Smooth muscle cell (in vitro differentiated cells): Measurements from ENCODE around the gene ZNF513. TPM values are rescaled to one million over a fixed set of nuclear protein-coding genes. Genes with fewer than 3 reads are reported as not detected.

Source experiments
- DNase-seq: peaks from one replicate; lab custom pipeline; 2025; ENCODE audit not compliant: unreplicated experiment; lab: John Stamatoyannopoulos, UW
- H2AFZ ChIP-seq: fragments of 200-600 bp; sonication (generic); 2 replicates; pipeline ENCODE4 v1.6.0; 2016; ENCODE audit warnings: antibody characterized with exemption, low read depth, mild to moderate bottlenecking
- H3F3A ChIP-seq: fragments of 200-600 bp; sonication (generic); 2 replicates; pipeline ENCODE4 v1.6.0; 2017; ENCODE audit warnings: antibody characterized with exemption, low read depth
- H3K27ac ChIP-seq: fragments of 200-600 bp; sonication (generic); 2 replicates; pipeline ENCODE4 v1.5.1; 2016; ENCODE audit warnings: low read depth, mild to moderate bottlenecking
- H3K27me3 ChIP-seq: fragments of 200-600 bp; sonication (generic); 2 replicates; pipeline ENCODE4 v1.6.1; 2016; ENCODE audit warnings: low read depth, mild to moderate bottlenecking
- H3K36me3 ChIP-seq: fragments of 200-600 bp; sonication (generic); 2 replicates; pipeline ENCODE4 v1.5.1; 2016; ENCODE audit warnings: low read depth
- H3K4me1 ChIP-seq: fragments of 200-600 bp; sonication (generic); 2 replicates; pipeline ENCODE4 v1.5.1; 2016; ENCODE audit warnings: low read depth
- H3K4me2 ChIP-seq: fragments of 200-600 bp; sonication (generic); 2 replicates; pipeline ENCODE4 v1.6.0; 2016; ENCODE audit warnings: mild to moderate bottlenecking
- H3K4me3 ChIP-seq: fragments of 200-600 bp; sonication (generic); 2 replicates; pipeline ENCODE4 v1.5.1; 2016; ENCODE audit warnings: mild to moderate bottlenecking
- H3K79me2 ChIP-seq: fragments of 200-600 bp; sonication (generic); 2 replicates; pipeline ENCODE4 v1.6.0; 2016; ENCODE audit warnings: low read depth, mild to moderate bottlenecking
- H3K9ac ChIP-seq: fragments of 200-600 bp; sonication (generic); 2 replicates; pipeline ENCODE4 v1.6.0; 2016; ENCODE audit warnings: low read depth
- H3K9me3 ChIP-seq: fragments of 200-600 bp; sonication (generic); replicated peaks from 2 replicates; pipeline ENCODE4 v1.5.1; 2016; ENCODE audit warnings: low read depth
- H4K20me1 ChIP-seq: fragments of 200-600 bp; sonication (generic); 2 replicates; pipeline ENCODE4 v1.6.0; 2016; ENCODE audit warnings: low read depth
- WGBS: methylation state at CpG from one replicate; pipeline ENCODE4 v1.1.7; 2016; ENCODE audit warnings: low lambda C conversion rate; 5-methylcytosine and 5-hydroxymethylcytosine counted together
- polyA plus RNA-seq: library from polyadenylated mRNA; unstranded; fragments of >200 nt; fragmentation: Nextera tagmentation; extraction: Ambion mirVana; gene quantifications from 2 replicates; pipeline ENCODE4 v1.2.1, GENCODE V29; 2016
- total RNA-seq: library from RNA; depleted of rRNA; stranded (reverse); fragments of >200 nt; gene quantifications from 2 replicates; pipeline ENCODE4 v1.2.3, GENCODE V29; 2014
- TF ChIP-seq, protein P1 (sequence below): fragments of 200-600 bp; sonication (generic); IDR thresholded peaks from 2 replicates; pipeline ENCODE4 v1.5.1; 2017; ENCODE audit warnings: borderline replicate concordance, mild to moderate bottlenecking, antibody characterized with exemption; ENCODE audit not compliant: insufficient read depth, poor library complexity, severe bottlenecking

ZNF513 gene
- total and polyA plus RNA-seq, 2 experiments from 2014 or later, result 7.6 to 21.3 TPM

DNA sequence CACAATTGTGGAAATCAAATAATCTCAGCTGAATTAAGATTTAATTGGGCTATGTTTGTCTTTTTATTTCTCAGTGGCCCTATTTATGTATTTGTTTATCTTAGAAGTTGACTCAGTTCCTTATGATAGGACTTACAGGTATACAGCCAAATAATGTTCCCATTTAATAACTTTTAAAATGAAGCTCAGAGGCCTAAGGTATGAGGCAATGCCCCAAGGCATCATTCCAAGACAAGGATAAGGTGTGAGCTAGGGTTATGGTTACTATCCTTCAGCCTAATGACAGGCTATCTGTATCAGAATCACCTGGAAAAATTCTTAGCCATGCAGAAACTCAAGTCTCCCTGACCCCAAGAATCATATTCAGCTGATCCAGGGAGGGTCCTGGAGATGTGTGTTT is 40.5 kb upstream of the ZNF513 start:
- H3K9ac ChIP-seq, result no peak overlapping the region
- H3F3A ChIP-seq, result no peaks in the 10 kb centered on the region
- no peaks in the 10 kb centered on the region for H3K9me3 ChIP-seq
- H3K36me3 ChIP-seq, result no peaks in the 10 kb centered on the region
- H3K79me2 ChIP-seq, result no peaks in the 10 kb centered on the region
- H4K20me1 ChIP-seq, result no peaks in the 10 kb centered on the region
- no peak for DNase-seq
- H3K4me1 ChIP-seq, result no peaks in the 10 kb centered on the region
- H3K27ac ChIP-seq, result no peak overlapping the region
- no peak overlapping the region for H2AFZ ChIP-seq
- TF ChIP-seq, protein P1, sequence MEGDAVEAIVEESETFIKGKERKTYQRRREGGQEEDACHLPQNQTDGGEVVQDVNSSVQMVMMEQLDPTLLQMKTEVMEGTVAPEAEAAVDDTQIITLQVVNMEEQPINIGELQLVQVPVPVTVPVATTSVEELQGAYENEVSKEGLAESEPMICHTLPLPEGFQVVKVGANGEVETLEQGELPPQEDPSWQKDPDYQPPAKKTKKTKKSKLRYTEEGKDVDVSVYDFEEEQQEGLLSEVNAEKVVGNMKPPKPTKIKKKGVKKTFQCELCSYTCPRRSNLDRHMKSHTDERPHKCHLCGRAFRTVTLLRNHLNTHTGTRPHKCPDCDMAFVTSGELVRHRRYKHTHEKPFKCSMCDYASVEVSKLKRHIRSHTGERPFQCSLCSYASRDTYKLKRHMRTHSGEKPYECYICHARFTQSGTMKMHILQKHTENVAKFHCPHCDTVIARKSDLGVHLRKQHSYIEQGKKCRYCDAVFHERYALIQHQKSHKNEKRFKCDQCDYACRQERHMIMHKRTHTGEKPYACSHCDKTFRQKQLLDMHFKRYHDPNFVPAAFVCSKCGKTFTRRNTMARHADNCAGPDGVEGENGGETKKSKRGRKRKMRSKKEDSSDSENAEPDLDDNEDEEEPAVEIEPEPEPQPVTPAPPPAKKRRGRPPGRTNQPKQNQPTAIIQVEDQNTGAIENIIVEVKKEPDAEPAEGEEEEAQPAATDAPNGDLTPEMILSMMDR, result no peak
- no peaks in the 10 kb centered on the region for H3K27me3 ChIP-seq
- H3K4me3 ChIP-seq, result no peak overlapping the region
- no peak overlapping the region for H3K4me2 ChIP-seq

DNA sequence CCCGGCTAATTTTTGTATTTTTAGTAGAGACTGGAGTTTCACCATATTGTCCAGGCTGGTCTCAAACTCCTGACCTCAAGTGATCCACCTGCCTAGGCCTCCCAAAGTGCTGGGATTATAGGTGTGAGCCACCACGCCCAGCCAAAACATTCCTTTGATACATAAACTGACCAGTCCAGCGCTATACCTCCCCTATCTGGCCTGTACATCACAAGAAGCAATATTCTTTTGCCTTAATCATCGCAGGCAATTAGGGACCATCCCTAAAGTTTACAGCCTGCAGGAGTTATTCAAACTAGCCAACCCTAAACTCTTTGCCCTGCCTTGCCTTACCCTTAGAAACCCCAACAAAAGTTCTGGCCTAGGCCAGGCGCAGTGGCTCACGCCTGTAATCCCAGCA is 35.6 kb upstream of the ZNF513 start:
- no peaks in the 10 kb centered on the region for H3K4me1 ChIP-seq
- no peak overlapping the region for H3K27ac ChIP-seq
- H3K9me3 ChIP-seq, result no peaks in the 10 kb centered on the region
- H3K36me3 ChIP-seq, result no peaks in the 10 kb centered on the region
- 94% methylated on average over 6 of the region's 6 CpGs for WGBS
- H3F3A ChIP-seq, result no peaks in the 10 kb centered on the region
- H3K79me2 ChIP-seq, result no peaks in the 10 kb centered on the region
- H3K4me3 ChIP-seq, result no peak overlapping the region
- no peak overlapping the region for H3K9ac ChIP-seq
- H4K20me1 ChIP-seq, result no peaks in the 10 kb centered on the region
- no peak for DNase-seq
- TF ChIP-seq, protein P1, result no peak
- H3K4me2 ChIP-seq, result no peak overlapping the region
- H3K27me3 ChIP-seq, result no peaks in the 10 kb centered on the region
- no peak overlapping the region for H2AFZ ChIP-seq

DNA sequence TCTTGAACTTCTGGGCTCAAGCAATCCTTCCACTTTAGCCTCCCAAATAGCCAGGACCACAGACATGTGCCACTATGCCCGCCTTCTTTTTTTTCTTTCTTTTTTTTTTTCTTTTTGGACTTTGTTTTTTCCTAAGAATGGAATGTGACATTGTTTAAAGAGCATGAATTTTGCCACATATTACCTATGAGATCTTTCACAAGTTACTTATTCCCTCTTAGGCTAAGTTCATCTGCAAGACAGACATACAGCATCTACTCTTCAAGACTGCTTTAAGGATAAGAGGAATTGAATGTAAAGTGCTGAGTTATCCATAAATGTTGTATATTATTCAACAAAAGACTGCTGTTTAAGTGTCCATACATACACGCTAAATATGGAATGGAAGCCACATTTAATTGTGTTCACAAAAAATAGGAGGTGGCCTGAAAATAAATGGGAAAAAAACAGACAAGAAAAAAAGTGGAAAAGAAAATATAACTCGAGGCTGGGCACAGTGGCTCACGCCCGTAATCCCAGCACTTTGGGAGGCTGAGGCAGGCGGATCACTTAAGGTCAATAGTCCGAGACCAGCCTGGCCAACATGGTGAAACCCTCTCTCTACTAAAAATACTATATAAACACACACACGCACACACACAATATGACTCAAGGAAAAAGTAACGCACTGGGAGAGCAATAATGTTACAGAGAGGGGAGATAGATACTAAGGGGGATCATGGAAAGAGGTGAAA is 32.1 kb upstream of the ZNF513 start:
- WGBS, result 89% methylated on average over 9 of the region's 9 CpGs
- Histone ChIP-seq H3K36me3 (no peaks in the 10 kb centered on the region), H4K20me1 (peaks cover 9% of the 10 kb centered on the region), H3K27ac (no peak overlapping the region), H3K4me3 (no peak overlapping the region), H3F3A (no peaks in the 10 kb centered on the region), H3K4me2 (no peak overlapping the region), H2AFZ (no peak overlapping the region), H3K27me3 (no peaks in the 10 kb centered on the region), H3K4me1 (peaks cover 11% of the 10 kb centered on the region), H3K79me2 (peaks cover 18% of the 10 kb centered on the region), H3K9me3 (no peaks in the 10 kb centered on the region), H3K9ac (no peak overlapping the region)
- no peak for DNase-seq
- TF ChIP-seq, protein P1, result no peak
